GM23338 (cell line): Measurements from ENCODE around the gene MYO1D. TPM values are rescaled to one million over a fixed set of nuclear protein-coding genes. Genes with fewer than 3 reads are reported as not detected.
"Not testable (repeated sequence)": the region's sequence is repeated elsewhere in the genome, so short reads cannot be mapped to it uniquely, and the experiment has no call there.

Experiments
- ATAC-seq: fragments of 200-7000 bp; cut with Tn5 transposase; 3 replicates; pipeline ENCODE4 v1.9.1; 2020
- DNase-seq: peaks from one replicate; pipeline ENCODE4 v3.0.0-alpha.2; 2015; ENCODE audit warnings: low spot score
- H2AFZ ChIP-seq: fragments of 200-600 bp; sonication (generic); 2 replicates; pipeline ENCODE4 v1.8.0; 2016; ENCODE audit warnings: antibody characterized with exemption, mild to moderate bottlenecking, moderate library complexity
- H3F3A ChIP-seq: fragments of 200-600 bp; sonication (generic); replicated peaks from 2 replicates; pipeline ENCODE4 v1.8.0; 2017; ENCODE audit warnings: antibody characterized with exemption, mixed run types, low read depth
- H3K27ac ChIP-seq: fragments of 200-600 bp; sonication (generic); 2 replicates; pipeline ENCODE4 v1.6.1; 2016; ENCODE audit warnings: low read depth
- H3K27me3 ChIP-seq: fragments of 200-600 bp; sonication (generic); 2 replicates; pipeline ENCODE4 v1.8.0; 2016; ENCODE audit warnings: mild to moderate bottlenecking, mixed run types, moderate library complexity; ENCODE audit not compliant: insufficient read depth
- H3K36me3 ChIP-seq: fragments of 200-600 bp; sonication (generic); 2 replicates; pipeline ENCODE4 v1.8.0; 2016; ENCODE audit warnings: mild to moderate bottlenecking; ENCODE audit not compliant: insufficient read depth
- H3K4me1 ChIP-seq: fragments of 200-600 bp; sonication (generic); 2 replicates; pipeline ENCODE4 v1.8.0; 2016; ENCODE audit warnings: mild to moderate bottlenecking, moderate library complexity; ENCODE audit not compliant: insufficient read depth
- H3K4me2 ChIP-seq: fragments of 200-600 bp; sonication (generic); 2 replicates; pipeline ENCODE4 v1.7.1; 2017; ENCODE audit warnings: mixed run types
- H3K4me3 ChIP-seq: fragments of 200-600 bp; sonication (generic); 2 replicates; pipeline ENCODE4 v1.6.1; 2016; ENCODE audit warnings: mixed run types
- H3K79me2 ChIP-seq: fragments of 200-600 bp; sonication (generic); replicated peaks from 2 replicates; pipeline ENCODE4 v1.8.0; 2017; ENCODE audit warnings: mild to moderate bottlenecking; ENCODE audit not compliant: insufficient read depth
- H3K9me2 ChIP-seq: fragments of 200-600 bp; sonication (generic); 2 replicates; pipeline ENCODE4 v1.8.0; 2017; ENCODE audit not compliant: insufficient read depth
- H4K20me1 ChIP-seq: fragments of 200-600 bp; sonication (generic); replicated peaks from 2 replicates; pipeline ENCODE4 v1.8.0; 2017; ENCODE audit warnings: mild to moderate bottlenecking; ENCODE audit not compliant: insufficient read depth
- H3K27ac Mint-ChIP-seq: 2 replicates; pipeline ENCODE4 v1.8.0; 2020; ENCODE audit warnings: inconsistent platforms, mild to moderate bottlenecking, moderate library complexity, mixed read lengths
- H3K27me3 Mint-ChIP-seq: 3 replicates; pipeline ENCODE4 v1.8.0; 2022; ENCODE audit warnings: low read depth, mild to moderate bottlenecking, moderate library complexity, mixed read lengths, inconsistent platforms; ENCODE audit not compliant: insufficient read depth, poor library complexity
- H3K36me3 Mint-ChIP-seq: 3 replicates; pipeline ENCODE4 v1.8.0; 2021; ENCODE audit warnings: low read depth, mild to moderate bottlenecking, inconsistent platforms, moderate library complexity, mixed read lengths
- H3K4me1 Mint-ChIP-seq: 3 replicates; pipeline ENCODE4 v1.8.0; 2020; ENCODE audit warnings: mild to moderate bottlenecking, inconsistent platforms, mixed read lengths
- H3K4me3 Mint-ChIP-seq: 3 replicates; pipeline ENCODE4 v1.8.0; 2021; ENCODE audit warnings: moderate library complexity, mild to moderate bottlenecking, inconsistent platforms, mixed read lengths
- H3K9me3 Mint-ChIP-seq: 3 replicates; pipeline ENCODE4 v1.8.0; 2020; ENCODE audit warnings: moderate library complexity, mild to moderate bottlenecking, inconsistent platforms, mixed read lengths
- CREB1 ChIP-seq: fragments of 250-450 bp; sonication (Bioruptor Pico); IDR thresholded peaks from 2 replicates; pipeline ENCODE4 v1.5.0; 2020; ENCODE audit warnings: low read depth, mild to moderate bottlenecking, moderate library complexity
- EZH2 ChIP-seq: fragments of 200-600 bp; sonication (generic); IDR thresholded peaks from one replicate; pipeline ENCODE4 v1.8.0; 2017; ENCODE audit warnings: antibody characterized with exemption, mild to moderate bottlenecking, low read depth; ENCODE audit not compliant: unreplicated experiment
- EZH2phosphoT487 ChIP-seq: fragments of 200-600 bp; sonication (generic); IDR thresholded peaks from one replicate; pipeline ENCODE4 v1.8.1; 2018; ENCODE audit warnings: antibody characterized with exemption; ENCODE audit not compliant: unreplicated experiment
- JUNB ChIP-seq: IDR thresholded peaks from one replicate; pipeline ENCODE4 v1.6.1; 2016; ENCODE audit warnings: antibody characterized with exemption; ENCODE audit not compliant: unreplicated experiment
- NANOG ChIP-seq: IDR thresholded peaks from 2 replicates; pipeline ENCODE4 v1.6.1; 2016; ENCODE audit warnings: antibody characterized with exemption, borderline replicate concordance
- POLR2AphosphoS5 ChIP-seq: IDR thresholded peaks from 2 replicates; pipeline ENCODE4 v1.6.1; 2016; ENCODE audit warnings: antibody characterized with exemption, low read depth
- STAT1 ChIP-seq: IDR thresholded peaks from one replicate; pipeline ENCODE4 v1.6.1; 2016; ENCODE audit warnings: antibody characterized with exemption; ENCODE audit not compliant: unreplicated experiment
- ZNF331 ChIP-seq: fragments of 250-450 bp; sonication (Bioruptor Pico); IDR thresholded peaks from 2 replicates; pipeline ENCODE4 v1.5.0; 2020; ENCODE audit warnings: low read depth, mild to moderate bottlenecking, moderate library complexity
- polyA plus RNA-seq: library from polyadenylated mRNA; unstranded; fragments of >200 nt; fragmentation: Nextera tagmentation; extraction: Ambion mirVana; gene quantifications from 2 replicates; pipeline ENCODE4 v1.2.1, GENCODE V29; 2016
- total RNA-seq: library from RNA; depleted of rRNA; stranded (reverse); fragments of >200 nt; shearing (Covaris generic); gene quantifications from 2 replicates; pipeline ENCODE4 v1.2.3, GENCODE V29; 2014
- TF ChIP-seq, protein P1 (sequence below): fragments of 250-450 bp; sonication (Bioruptor Pico); IDR thresholded peaks from 2 replicates; pipeline ENCODE4 v1.5.0; 2020; ENCODE audit warnings: mild to moderate bottlenecking, moderate library complexity
- TF ChIP-seq, protein P2 (sequence below), 2 experiments: fragments of 200-600 bp in 1 of 2; sonication (generic) in 1 of 2; conservative IDR thresholded peaks; 2 replicates each; pipeline versions ENCODE4 v1.5.1 to v1.6.1; 2016 to 2017; ENCODE audit warnings: antibody characterized with exemption in 2 of 2, low read depth in 2 of 2, mild to moderate bottlenecking in 2 of 2, moderate library complexity in 1 of 2

MYO1D gene
- total and polyA plus RNA-seq, 2 experiments from 2014 or later: 8.6 to 28.6 TPM

DNA sequence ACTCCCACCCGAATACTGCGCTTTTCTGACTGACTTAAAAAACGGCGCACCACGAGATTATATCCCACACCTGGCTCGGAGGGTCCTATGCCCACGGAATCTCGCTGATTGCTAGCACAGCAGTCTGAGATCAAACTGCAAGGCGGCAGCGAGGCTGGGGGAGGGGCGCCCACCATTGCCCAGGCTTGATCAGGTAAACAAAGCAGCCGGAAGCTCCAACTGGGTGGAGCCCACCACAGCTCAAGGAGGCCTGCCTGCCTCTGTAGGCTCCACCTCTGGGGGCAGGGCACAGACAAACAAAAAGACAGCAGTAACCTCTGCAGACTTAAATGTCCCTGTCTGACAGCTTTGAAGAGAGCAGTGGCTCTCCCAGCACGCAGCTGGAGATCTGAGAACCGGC, 10.5 kb upstream of the MYO1D start:
- peaks cover 10% of the 10 kb centered on the region for H3K36me3 Mint-ChIP-seq
- peaks cover 11% of the 10 kb centered on the region; the same call in 2 of the 3 replicates for H3K9me3 Mint-ChIP-seq
- not testable (repeated sequence) for H3K4me3 Mint-ChIP-seq, H2AFZ ChIP-seq, ATAC-seq, H3K9me2 ChIP-seq, H3K4me1 ChIP-seq, H3K27me3 Mint-ChIP-seq, H3K79me2 ChIP-seq, H3K4me2 ChIP-seq, H3K4me3 ChIP-seq, H3K27ac ChIP-seq, DNase-seq, H3K27ac Mint-ChIP-seq, H3K27me3 ChIP-seq, H3K36me3 ChIP-seq, H3K4me1 Mint-ChIP-seq, H3F3A ChIP-seq, H4K20me1 ChIP-seq

DNA sequence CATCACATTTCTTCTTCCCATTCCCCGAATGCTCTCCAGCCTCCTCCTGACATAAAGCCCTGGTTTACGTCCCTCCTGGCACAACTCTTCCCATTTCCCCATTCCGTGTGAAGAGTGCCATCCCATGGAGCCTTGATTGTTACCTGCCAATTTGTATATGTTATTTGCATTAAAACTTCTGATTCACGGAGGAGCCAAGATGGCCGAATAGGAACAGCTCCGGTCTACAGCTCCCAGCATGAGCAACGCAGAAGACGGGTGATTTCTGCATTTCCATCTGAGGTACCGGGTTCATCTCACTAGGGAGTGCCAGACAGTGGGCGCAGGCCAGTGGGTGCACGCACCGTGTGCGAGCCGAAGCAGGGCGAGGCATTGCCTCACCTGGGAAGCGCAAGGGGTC, 10.0 kb upstream of the MYO1D start:
- H3K4me3 ChIP-seq, H3K27me3 Mint-ChIP-seq, H3F3A ChIP-seq, DNase-seq, H3K79me2 ChIP-seq, H3K4me1 ChIP-seq, ATAC-seq, H3K4me2 ChIP-seq, H3K36me3 ChIP-seq, H3K9me2 ChIP-seq, H3K4me1 Mint-ChIP-seq, H3K4me3 Mint-ChIP-seq, H3K27me3 ChIP-seq, H4K20me1 ChIP-seq: not testable (repeated sequence)
- H3K27ac ChIP-seq: peak overlapping the region; percentile 72; the same call in 1 of the 2 replicates
- Mint-ChIP-seq H3K27ac (peak overlapping the region; percentile 64; the same call in 1 of the 2 replicates), H3K36me3 (peaks cover 10% of the 10 kb centered on the region), H3K9me3 (peaks cover 11% of the 10 kb centered on the region; the same call in 2 of the 3 replicates)
- 0 out of 2 replicates have a peak overlapping the region, but pooled peaks have one; percentile 28 for H2AFZ ChIP-seq

DNA sequence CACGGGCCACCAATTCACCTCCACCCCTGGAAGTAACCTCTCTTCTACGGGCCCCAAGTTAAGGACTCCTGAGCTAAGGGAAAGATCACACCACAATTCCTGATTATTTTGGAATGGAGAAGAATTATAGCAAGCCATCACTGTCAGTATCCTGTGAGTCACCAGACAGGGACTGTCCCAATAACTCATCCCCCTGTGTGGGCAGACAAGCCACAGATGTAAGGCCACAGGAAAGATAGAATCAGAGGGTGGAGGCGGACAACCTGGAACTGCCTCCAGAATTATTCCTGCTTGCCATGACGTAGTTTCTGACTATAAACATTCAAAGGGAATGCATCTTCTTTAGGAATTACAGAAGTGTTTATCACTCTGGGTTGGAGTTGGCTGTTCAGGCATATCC, 5.8 kb upstream of the MYO1D start:
- Mint-ChIP-seq H3K4me3 (no peak overlapping the region), H3K9me3 (peaks cover 8% of the 10 kb centered on the region; the same call in 2 of the 3 replicates), H3K36me3 (peaks cover 8% of the 10 kb centered on the region), H3K27me3 (peaks cover 4% of the 10 kb centered on the region), H3K4me1 (peaks cover 10% of the 10 kb centered on the region), H3K27ac (no peak overlapping the region)
- no peak for ATAC-seq
- Histone ChIP-seq H3K4me1 (peaks cover 6% of the 10 kb centered on the region), H3K4me3 (no peak overlapping the region), H3K27me3 (no peaks in the 10 kb centered on the region), H3K9me2 (0 out of 2 replicates have a peak, but pooled peaks cover 8% of the 10 kb centered on the region), H3K4me2 (no peak overlapping the region), H2AFZ (no peak overlapping the region), H3F3A (no peaks in the 10 kb centered on the region), H4K20me1 (no peaks in the 10 kb centered on the region), H3K79me2 (no peaks in the 10 kb centered on the region), H3K27ac (no peak overlapping the region), H3K36me3 (no peaks in the 10 kb centered on the region)
- DNase-seq: no peak
- TF ChIP-seq EZH2phosphoT487: no peak
- TF ChIP-seq ZNF331 (CRISPR knock-in tag): no peak
- no peak for TF ChIP-seq CREB1 (CRISPR knock-in tag)
- TF ChIP-seq EZH2: no peak
- TF ChIP-seq, protein P1, sequence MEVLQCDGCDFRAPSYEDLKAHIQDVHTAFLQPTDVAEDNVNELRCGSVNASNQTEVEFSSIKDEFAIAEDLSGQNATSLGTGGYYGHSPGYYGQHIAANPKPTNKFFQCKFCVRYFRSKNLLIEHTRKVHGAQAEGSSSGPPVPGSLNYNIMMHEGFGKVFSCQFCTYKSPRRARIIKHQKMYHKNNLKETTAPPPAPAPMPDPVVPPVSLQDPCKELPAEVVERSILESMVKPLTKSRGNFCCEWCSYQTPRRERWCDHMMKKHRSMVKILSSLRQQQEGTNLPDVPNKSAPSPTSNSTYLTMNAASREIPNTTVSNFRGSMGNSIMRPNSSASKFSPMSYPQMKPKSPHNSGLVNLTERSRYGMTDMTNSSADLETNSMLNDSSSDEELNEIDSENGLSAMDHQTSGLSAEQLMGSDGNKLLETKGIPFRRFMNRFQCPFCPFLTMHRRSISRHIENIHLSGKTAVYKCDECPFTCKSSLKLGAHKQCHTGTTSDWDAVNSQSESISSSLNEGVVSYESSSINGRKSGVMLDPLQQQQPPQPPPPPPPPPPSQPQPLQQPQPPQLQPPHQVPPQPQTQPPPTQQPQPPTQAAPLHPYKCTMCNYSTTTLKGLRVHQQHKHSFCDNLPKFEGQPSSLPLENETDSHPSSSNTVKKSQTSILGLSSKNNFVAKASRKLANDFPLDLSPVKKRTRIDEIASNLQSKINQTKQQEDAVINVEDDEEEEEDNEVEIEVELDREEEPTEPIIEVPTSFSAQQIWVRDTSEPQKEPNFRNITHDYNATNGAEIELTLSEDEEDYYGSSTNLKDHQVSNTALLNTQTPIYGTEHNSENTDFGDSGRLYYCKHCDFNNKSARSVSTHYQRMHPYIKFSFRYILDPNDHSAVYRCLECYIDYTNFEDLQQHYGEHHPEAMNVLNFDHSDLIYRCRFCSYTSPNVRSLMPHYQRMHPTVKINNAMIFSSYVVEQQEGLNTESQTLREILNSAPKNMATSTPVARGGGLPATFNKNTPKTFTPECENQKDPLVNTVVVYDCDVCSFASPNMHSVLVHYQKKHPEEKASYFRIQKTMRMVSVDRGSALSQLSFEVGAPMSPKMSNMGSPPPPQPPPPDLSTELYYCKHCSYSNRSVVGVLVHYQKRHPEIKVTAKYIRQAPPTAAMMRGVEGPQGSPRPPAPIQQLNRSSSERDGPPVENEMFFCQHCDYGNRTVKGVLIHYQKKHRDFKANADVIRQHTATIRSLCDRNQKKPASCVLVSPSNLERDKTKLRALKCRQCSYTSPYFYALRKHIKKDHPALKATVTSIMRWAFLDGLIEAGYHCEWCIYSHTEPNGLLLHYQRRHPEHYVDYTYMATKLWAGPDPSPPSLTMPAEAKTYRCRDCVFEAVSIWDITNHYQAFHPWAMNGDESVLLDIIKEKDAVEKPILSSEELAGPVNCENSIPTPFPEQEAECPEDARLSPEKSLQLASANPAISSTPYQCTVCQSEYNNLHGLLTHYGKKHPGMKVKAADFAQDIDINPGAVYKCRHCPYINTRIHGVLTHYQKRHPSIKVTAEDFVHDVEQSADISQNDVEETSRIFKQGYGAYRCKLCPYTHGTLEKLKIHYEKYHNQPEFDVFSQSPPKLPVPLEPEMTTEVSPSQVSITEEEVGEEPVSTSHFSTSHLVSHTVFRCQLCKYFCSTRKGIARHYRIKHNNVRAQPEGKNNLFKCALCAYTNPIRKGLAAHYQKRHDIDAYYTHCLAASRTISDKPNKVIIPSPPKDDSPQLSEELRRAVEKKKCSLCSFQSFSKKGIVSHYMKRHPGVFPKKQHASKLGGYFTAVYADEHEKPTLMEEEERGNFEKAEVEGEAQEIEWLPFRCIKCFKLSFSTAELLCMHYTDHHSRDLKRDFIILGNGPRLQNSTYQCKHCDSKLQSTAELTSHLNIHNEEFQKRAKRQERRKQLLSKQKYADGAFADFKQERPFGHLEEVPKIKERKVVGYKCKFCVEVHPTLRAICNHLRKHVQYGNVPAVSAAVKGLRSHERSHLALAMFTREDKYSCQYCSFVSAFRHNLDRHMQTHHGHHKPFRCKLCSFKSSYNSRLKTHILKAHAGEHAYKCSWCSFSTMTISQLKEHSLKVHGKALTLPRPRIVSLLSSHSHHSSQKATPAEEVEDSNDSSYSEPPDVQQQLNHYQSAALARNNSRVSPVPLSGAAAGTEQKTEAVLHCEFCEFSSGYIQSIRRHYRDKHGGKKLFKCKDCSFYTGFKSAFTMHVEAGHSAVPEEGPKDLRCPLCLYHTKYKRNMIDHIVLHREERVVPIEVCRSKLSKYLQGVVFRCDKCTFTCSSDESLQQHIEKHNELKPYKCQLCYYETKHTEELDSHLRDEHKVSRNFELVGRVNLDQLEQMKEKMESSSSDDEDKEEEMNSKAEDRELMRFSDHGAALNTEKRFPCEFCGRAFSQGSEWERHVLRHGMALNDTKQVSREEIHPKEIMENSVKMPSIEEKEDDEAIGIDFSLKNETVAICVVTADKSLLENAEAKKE (CRISPR knock-in tag): no peak
- no peak for TF ChIP-seq POLR2AphosphoS5
- TF ChIP-seq JUNB: no peak
- no peak for TF ChIP-seq NANOG
- TF ChIP-seq, protein P2, sequence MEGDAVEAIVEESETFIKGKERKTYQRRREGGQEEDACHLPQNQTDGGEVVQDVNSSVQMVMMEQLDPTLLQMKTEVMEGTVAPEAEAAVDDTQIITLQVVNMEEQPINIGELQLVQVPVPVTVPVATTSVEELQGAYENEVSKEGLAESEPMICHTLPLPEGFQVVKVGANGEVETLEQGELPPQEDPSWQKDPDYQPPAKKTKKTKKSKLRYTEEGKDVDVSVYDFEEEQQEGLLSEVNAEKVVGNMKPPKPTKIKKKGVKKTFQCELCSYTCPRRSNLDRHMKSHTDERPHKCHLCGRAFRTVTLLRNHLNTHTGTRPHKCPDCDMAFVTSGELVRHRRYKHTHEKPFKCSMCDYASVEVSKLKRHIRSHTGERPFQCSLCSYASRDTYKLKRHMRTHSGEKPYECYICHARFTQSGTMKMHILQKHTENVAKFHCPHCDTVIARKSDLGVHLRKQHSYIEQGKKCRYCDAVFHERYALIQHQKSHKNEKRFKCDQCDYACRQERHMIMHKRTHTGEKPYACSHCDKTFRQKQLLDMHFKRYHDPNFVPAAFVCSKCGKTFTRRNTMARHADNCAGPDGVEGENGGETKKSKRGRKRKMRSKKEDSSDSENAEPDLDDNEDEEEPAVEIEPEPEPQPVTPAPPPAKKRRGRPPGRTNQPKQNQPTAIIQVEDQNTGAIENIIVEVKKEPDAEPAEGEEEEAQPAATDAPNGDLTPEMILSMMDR (conservative IDR thresholded peaks at IDR 0.05; ENCODE audit: low read depth in 2 of 2): no peak
- TF ChIP-seq STAT1: no peak
